Measurements from ENCODE around the gene PRKAR1B.
A peak's percentile ranks its signal among the peaks of the same experiment; 100 is the strongest.

- no peak for TF ChIP-seq CTCF (IDR thresholded peaks at IDR 0.05)
- peak; percentile 23 to 38 for TF ChIP-seq POLR2A (IDR thresholded peaks at IDR 0.05)
Observed at GRCh38 chr7:604001-604883, 122.8 kb downstream of the PRKAR1B start.

Measured in sigmoid colon (tissue), 3 donors.